Measurements from ENCODE around the gene CCNG2.

DNA sequence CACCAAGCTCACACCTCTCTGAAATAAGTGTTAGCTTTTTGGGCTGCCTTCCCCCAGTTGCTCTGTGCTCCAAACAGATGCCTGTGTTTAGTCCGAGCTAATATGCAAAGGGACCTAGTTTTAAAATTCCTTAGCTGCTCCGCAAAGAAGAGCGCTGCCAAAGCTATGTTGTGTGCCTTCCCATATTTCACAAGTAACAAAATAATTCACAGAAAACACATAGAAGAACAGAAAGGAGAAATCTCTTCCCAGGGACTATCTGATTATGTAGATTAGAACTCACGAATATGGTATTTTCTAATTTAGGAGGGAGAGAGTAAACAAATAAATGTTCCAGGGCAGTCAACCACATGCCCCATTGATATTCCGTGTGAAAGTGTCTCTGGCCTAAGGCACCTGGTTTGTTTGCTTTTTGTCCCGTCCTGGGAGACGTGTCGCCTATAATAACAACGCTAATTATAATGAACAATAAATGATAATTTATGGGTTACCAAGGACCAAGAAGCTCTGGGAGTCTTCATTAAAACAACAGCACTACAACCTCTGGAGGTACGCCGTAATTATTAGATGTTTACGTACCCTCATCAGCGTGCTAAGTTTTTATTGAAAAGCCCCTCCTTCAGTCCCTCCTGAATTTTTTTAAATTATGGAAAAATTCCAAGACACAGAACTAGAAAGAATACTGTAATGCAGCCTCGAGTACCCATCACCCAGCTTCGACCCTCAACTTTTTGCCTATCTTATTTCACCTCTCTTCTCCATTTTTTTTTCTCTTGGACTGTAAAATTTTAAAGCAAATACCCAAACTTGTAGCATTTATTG, 1.2 kb upstream of the CCNG2 start:
- TF ChIP-seq, protein P1, sequence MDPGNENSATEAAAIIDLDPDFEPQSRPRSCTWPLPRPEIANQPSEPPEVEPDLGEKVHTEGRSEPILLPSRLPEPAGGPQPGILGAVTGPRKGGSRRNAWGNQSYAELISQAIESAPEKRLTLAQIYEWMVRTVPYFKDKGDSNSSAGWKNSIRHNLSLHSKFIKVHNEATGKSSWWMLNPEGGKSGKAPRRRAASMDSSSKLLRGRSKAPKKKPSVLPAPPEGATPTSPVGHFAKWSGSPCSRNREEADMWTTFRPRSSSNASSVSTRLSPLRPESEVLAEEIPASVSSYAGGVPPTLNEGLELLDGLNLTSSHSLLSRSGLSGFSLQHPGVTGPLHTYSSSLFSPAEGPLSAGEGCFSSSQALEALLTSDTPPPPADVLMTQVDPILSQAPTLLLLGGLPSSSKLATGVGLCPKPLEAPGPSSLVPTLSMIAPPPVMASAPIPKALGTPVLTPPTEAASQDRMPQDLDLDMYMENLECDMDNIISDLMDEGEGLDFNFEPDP (CRISPR knock-in tag; IDR thresholded peaks at IDR 0.05) = no peak
- TF ChIP-seq FOXA1 (IDR thresholded peaks at IDR 0.05; ENCODE audit: borderline replicate concordance) (no peak), DIDO1 (tag; IDR thresholded peaks at IDR 0.05; ENCODE audit: low read depth) (no peak), MYNN (IDR thresholded peaks at IDR 0.05) (no peak), MYNN (CRISPR knock-in tag; IDR thresholded peaks at IDR 0.05) (no peak), POLR2AphosphoS5 (IDR thresholded peaks at IDR 0.05; ENCODE audit: control insufficient read depth, insufficient read depth, low read depth, low read length) (no peak)
